ENCODE results near the gene PHYKPL.
"Not testable (repeated sequence)": the region's sequence is repeated elsewhere in the genome, so short reads cannot be mapped to it uniquely, and the experiment has no call there.

Gene PHYKPL

GRCh38 chr5:178238711-178239592, 6.3 kb upstream of the PHYKPL start:
- DNase-seq = no peak

- no peak for DNase-seq
These were observed 5.7 kb upstream of the PHYKPL start for GRCh38 chr5:178238313-178238635.

- no peak for DNase-seq
These were observed 5.1 kb upstream of the PHYKPL start for GRCh38 chr5:178237431-178238312.

- DNase-seq = no peak
These were observed 4.1 kb upstream of the PHYKPL start for GRCh38 chr5:178236679-178237078.

- DNase-seq = no peak
These were observed 3.5 kb upstream of the PHYKPL start for GRCh38 chr5:178236126-178236525.

GRCh38 chr5:178235588-178235974, 3.0 kb upstream of the PHYKPL start:
- DNase-seq = no peak

- DNase-seq = peak; percentile 76
These were observed 2.4 kb upstream of the PHYKPL start for GRCh38 chr5:178234750-178235587.

GRCh38 chr5:178234121-178234749, 1.6 kb upstream of the PHYKPL start:
- no peak for DNase-seq

- no peak for DNase-seq
These were observed 373 bp upstream of the PHYKPL start for GRCh38 chr5:178232920-178233429.

GRCh38 chr5:178231539-178232123, 971 bp downstream of the PHYKPL start:
- DNase-seq = no peak

- no peak for DNase-seq
These were observed 1.6 kb downstream of the PHYKPL start for GRCh38 chr5:178230879-178231538.

GRCh38 chr5:178229861-178230260, 2.7 kb downstream of the PHYKPL start:
- DNase-seq = no peak

- DNase-seq = not testable (repeated sequence)
These were observed 3.5 kb downstream of the PHYKPL start for GRCh38 chr5:178229111-178229510.

- DNase-seq = no peak
These were observed 4.0 kb downstream of the PHYKPL start for GRCh38 chr5:178228609-178229008.

- no peak for DNase-seq
These were observed 4.7 kb downstream of the PHYKPL start for GRCh38 chr5:178227929-178228328.

- no peak for DNase-seq
These were observed 5.4 kb downstream of the PHYKPL start for GRCh38 chr5:178227138-178227659.

GRCh38 chr5:178225174-178225573, 7.4 kb downstream of the PHYKPL start:
- no peak for DNase-seq

GRCh38 chr5:178224403-178224802, 8.2 kb downstream of the PHYKPL start:
- no peak for DNase-seq

GRCh38 chr5:178223828-178224335, 8.7 kb downstream of the PHYKPL start:
- no peak for DNase-seq

- DNase-seq = no peak
These were observed 9.3 kb downstream of the PHYKPL start for GRCh38 chr5:178223196-178223773.
